ENCODE measurements around the gene PRKCE.
"Not testable (repeated sequence)": the region's sequence is repeated elsewhere in the genome, so short reads cannot be mapped to it uniquely, and the experiment has no call there.

PRKCE gene

GRCh38 chr2:46211461-46211860 lies 560.0 kb downstream of the PRKCE start:
- Histone ChIP-seq H3K56ac (ENCODE audit: low read length) (no peak overlapping the region), H3K4me2 (ENCODE audit: low read length) (no peak overlapping the region), H3K79me2 (ENCODE audit: control insufficient read depth, insufficient read depth, low read length) (no peaks in the 10 kb centered on the region), H2AK5ac (ENCODE audit: low read length) (no peak overlapping the region), H3K23ac (ENCODE audit: low read length) (no peak overlapping the region), H3K4ac (ENCODE audit: low read depth, low read length) (no peak overlapping the region), H3K36me3 (ENCODE audit: control insufficient read depth, insufficient read depth, low read length) (no peaks in the 10 kb centered on the region), H3K18ac (ENCODE audit: low read length) (no peak overlapping the region), H2BK5ac (ENCODE audit: low read length) (no peak overlapping the region), H4K8ac (ENCODE audit: low read depth, low read length) (no peak overlapping the region), H3K27ac (ENCODE audit: low read depth, low read length) (no peak overlapping the region), H3K79me1 (ENCODE audit: low read length) (no peaks in the 10 kb centered on the region), H2BK15ac (replicated peaks; ENCODE audit: low read depth) (no peak overlapping the region), H4K5ac (ENCODE audit: low read length) (no peak overlapping the region), H3K27me3 (ENCODE audit: insufficient read depth, low read length, poor library complexity) (no peaks in the 10 kb centered on the region), H2BK120ac (ENCODE audit: low read depth, low read length) (no peak overlapping the region), H3K9ac (ENCODE audit: low read length) (no peak overlapping the region), H3K4me1 (ENCODE audit: control insufficient read depth, low read depth, low read length) (no peaks in the 10 kb centered on the region), H3K4me3 (ENCODE audit: low read length) (no peak overlapping the region)
- no peak for DNase-seq
- WGBS (ENCODE audit: extremely low coverage, insufficient coverage, low lambda C conversion rate): no CpG with 5 or more reads among the region's 1 CpG

- H3K79me1 ChIP-seq (ENCODE audit: low read length): no peaks in the 10 kb centered on the region
- no peak overlapping the region for H2AK5ac ChIP-seq (ENCODE audit: low read length)
- no peak overlapping the region for H2BK15ac ChIP-seq (replicated peaks; ENCODE audit: low read depth)
- no peak for DNase-seq
- H3K36me3 ChIP-seq (ENCODE audit: control insufficient read depth, insufficient read depth, low read length): no peaks in the 10 kb centered on the region
- H3K79me2 ChIP-seq (ENCODE audit: control insufficient read depth, insufficient read depth, low read length): no peaks in the 10 kb centered on the region
- H3K4me2 ChIP-seq (ENCODE audit: low read length): no peak overlapping the region
- H2BK5ac ChIP-seq (ENCODE audit: low read length): no peak overlapping the region
- H2BK120ac ChIP-seq (ENCODE audit: low read depth, low read length): no peak overlapping the region
- no peaks in the 10 kb centered on the region for H3K4me1 ChIP-seq (ENCODE audit: control insufficient read depth, low read depth, low read length)
- H3K9ac ChIP-seq (ENCODE audit: low read length): no peak overlapping the region
- no peak overlapping the region for H3K4ac ChIP-seq (ENCODE audit: low read depth, low read length)
- no peaks in the 10 kb centered on the region for H3K27me3 ChIP-seq (ENCODE audit: insufficient read depth, low read length, poor library complexity)
- H3K56ac ChIP-seq (ENCODE audit: low read length): no peak overlapping the region
- no peak overlapping the region for H3K27ac ChIP-seq (ENCODE audit: low read depth, low read length)
- no CpG with 5 or more reads among the region's 2 CpGs for WGBS (ENCODE audit: extremely low coverage, insufficient coverage, low lambda C conversion rate)
- no peak overlapping the region for H3K18ac ChIP-seq (ENCODE audit: low read length)
- H3K23ac ChIP-seq (ENCODE audit: low read length): no peak overlapping the region
- no peak overlapping the region for H3K4me3 ChIP-seq (ENCODE audit: low read length)
- H4K5ac ChIP-seq (ENCODE audit: low read length): no peak overlapping the region
- H4K8ac ChIP-seq (ENCODE audit: low read depth, low read length): no peak overlapping the region
These were observed 562.4 kb downstream of the PRKCE start for GRCh38 chr2:46213906-46214305.

- Histone ChIP-seq H3K18ac (ENCODE audit: low read length) (no peak overlapping the region), H3K27ac (ENCODE audit: low read depth, low read length) (no peak overlapping the region), H3K79me2 (ENCODE audit: control insufficient read depth, insufficient read depth, low read length) (no peaks in the 10 kb centered on the region), H2AK5ac (ENCODE audit: low read length) (no peak overlapping the region), H3K4me2 (ENCODE audit: low read length) (no peak overlapping the region), H3K4me3 (ENCODE audit: low read length) (no peak overlapping the region), H2BK15ac (replicated peaks; ENCODE audit: low read depth) (no peak overlapping the region), H3K56ac (ENCODE audit: low read length) (no peak overlapping the region), H3K23ac (ENCODE audit: low read length) (no peak overlapping the region), H3K9ac (ENCODE audit: low read length) (no peak overlapping the region), H3K79me1 (ENCODE audit: low read length) (no peaks in the 10 kb centered on the region), H2BK5ac (ENCODE audit: low read length) (no peak overlapping the region), H3K27me3 (ENCODE audit: insufficient read depth, low read length, poor library complexity) (no peaks in the 10 kb centered on the region), H3K36me3 (ENCODE audit: control insufficient read depth, insufficient read depth, low read length) (no peaks in the 10 kb centered on the region), H2BK120ac (ENCODE audit: low read depth, low read length) (no peak overlapping the region), H4K5ac (ENCODE audit: low read length) (no peak overlapping the region), H3K4ac (ENCODE audit: low read depth, low read length) (no peak overlapping the region), H3K4me1 (ENCODE audit: control insufficient read depth, low read depth, low read length) (no peaks in the 10 kb centered on the region), H4K8ac (ENCODE audit: low read depth, low read length) (no peak overlapping the region)
- DNase-seq: no peak
- no CpG with 5 or more reads among the region's 1 CpG for WGBS (ENCODE audit: extremely low coverage, insufficient coverage, low lambda C conversion rate)
These were observed 564.7 kb downstream of the PRKCE start for GRCh38 chr2:46216213-46216612.

GRCh38 chr2:46223514-46223913 lies 572.0 kb downstream of the PRKCE start:
- not testable (repeated sequence) for H4K5ac ChIP-seq (ENCODE audit: low read length); H3K18ac ChIP-seq (ENCODE audit: low read length); H3K4me3 ChIP-seq (ENCODE audit: low read length); H3K9ac ChIP-seq (ENCODE audit: low read length); H3K4me1 ChIP-seq (ENCODE audit: control insufficient read depth, low read depth, low read length); H2AK5ac ChIP-seq (ENCODE audit: low read length); H4K8ac ChIP-seq (ENCODE audit: low read depth, low read length); H3K36me3 ChIP-seq (ENCODE audit: control insufficient read depth, insufficient read depth, low read length); DNase-seq; H3K4ac ChIP-seq (ENCODE audit: low read depth, low read length); H3K4me2 ChIP-seq (ENCODE audit: low read length); H3K79me1 ChIP-seq (ENCODE audit: low read length); H2BK120ac ChIP-seq (ENCODE audit: low read depth, low read length); H3K27ac ChIP-seq (ENCODE audit: low read depth, low read length); H2BK5ac ChIP-seq (ENCODE audit: low read length); H3K27me3 ChIP-seq (ENCODE audit: insufficient read depth, low read length, poor library complexity); H3K23ac ChIP-seq (ENCODE audit: low read length); H2BK15ac ChIP-seq (replicated peaks; ENCODE audit: low read depth); H3K56ac ChIP-seq (ENCODE audit: low read length); H3K79me2 ChIP-seq (ENCODE audit: control insufficient read depth, insufficient read depth, low read length)
- no CpG with 5 or more reads among the region's 1 CpG for WGBS (ENCODE audit: extremely low coverage, insufficient coverage, low lambda C conversion rate)

GRCh38 chr2:46225150-46225625 lies 573.7 kb downstream of the PRKCE start:
- Histone ChIP-seq H4K8ac (ENCODE audit: low read depth, low read length) (no peak overlapping the region), H3K4me1 (ENCODE audit: control insufficient read depth, low read depth, low read length) (peaks cover 9% of the 10 kb centered on the region), H3K9ac (ENCODE audit: low read length) (no peak overlapping the region), H3K4ac (ENCODE audit: low read depth, low read length) (no peak overlapping the region), H2BK5ac (ENCODE audit: low read length) (no peak overlapping the region), H3K27me3 (ENCODE audit: insufficient read depth, low read length, poor library complexity) (no peaks in the 10 kb centered on the region), H3K56ac (ENCODE audit: low read length) (no peak overlapping the region), H3K79me1 (ENCODE audit: low read length) (no peaks in the 10 kb centered on the region), H2BK15ac (replicated peaks; ENCODE audit: low read depth) (no peak overlapping the region), H2AK5ac (ENCODE audit: low read length) (no peak overlapping the region), H3K23ac (ENCODE audit: low read length) (no peak overlapping the region), H2BK120ac (ENCODE audit: low read depth, low read length) (no peak overlapping the region), H3K4me3 (ENCODE audit: low read length) (no peak overlapping the region), H3K36me3 (ENCODE audit: control insufficient read depth, insufficient read depth, low read length) (no peaks in the 10 kb centered on the region), H3K4me2 (ENCODE audit: low read length) (no peak overlapping the region), H4K5ac (ENCODE audit: low read length) (no peak overlapping the region), H3K18ac (ENCODE audit: low read length) (no peak overlapping the region), H3K79me2 (ENCODE audit: control insufficient read depth, insufficient read depth, low read length) (no peaks in the 10 kb centered on the region), H3K27ac (ENCODE audit: low read depth, low read length) (no peak overlapping the region)
- WGBS (ENCODE audit: extremely low coverage, insufficient coverage, low lambda C conversion rate): no CpG with 5 or more reads among the region's 2 CpGs
- DNase-seq: no peak

- no peaks in the 10 kb centered on the region for H3K36me3 ChIP-seq (ENCODE audit: control insufficient read depth, insufficient read depth, low read length)
- H2BK5ac ChIP-seq (ENCODE audit: low read length): no peak overlapping the region
- no peak overlapping the region for H3K56ac ChIP-seq (ENCODE audit: low read length)
- H3K79me2 ChIP-seq (ENCODE audit: control insufficient read depth, insufficient read depth, low read length): no peaks in the 10 kb centered on the region
- H3K9ac ChIP-seq (ENCODE audit: low read length): no peak overlapping the region
- WGBS (ENCODE audit: extremely low coverage, insufficient coverage, low lambda C conversion rate): no CpG with 5 or more reads among the region's 1 CpG
- DNase-seq: no peak
- H3K79me1 ChIP-seq (ENCODE audit: low read length): no peaks in the 10 kb centered on the region
- no peak overlapping the region for H3K4ac ChIP-seq (ENCODE audit: low read depth, low read length)
- peaks cover 15% of the 10 kb centered on the region for H3K4me1 ChIP-seq (ENCODE audit: control insufficient read depth, low read depth, low read length)
- no peak overlapping the region for H4K5ac ChIP-seq (ENCODE audit: low read length)
- H2BK15ac ChIP-seq (replicated peaks; ENCODE audit: low read depth): peak overlapping the region; percentile 64
- H3K18ac ChIP-seq (ENCODE audit: low read length): no peak overlapping the region
- H2BK120ac ChIP-seq (ENCODE audit: low read depth, low read length): no peak overlapping the region
- no peak overlapping the region for H3K27ac ChIP-seq (ENCODE audit: low read depth, low read length)
- no peak overlapping the region for H3K4me2 ChIP-seq (ENCODE audit: low read length)
- no peaks in the 10 kb centered on the region for H3K27me3 ChIP-seq (ENCODE audit: insufficient read depth, low read length, poor library complexity)
- no peak overlapping the region for H3K4me3 ChIP-seq (ENCODE audit: low read length)
- no peak overlapping the region for H2AK5ac ChIP-seq (ENCODE audit: low read length)
- no peak overlapping the region for H3K23ac ChIP-seq (ENCODE audit: low read length)
- H4K8ac ChIP-seq (ENCODE audit: low read depth, low read length): no peak overlapping the region
These were observed 574.3 kb downstream of the PRKCE start for GRCh38 chr2:46225730-46226129.
